SK-N-SH (cell line): ENCODE results near the gene EVL.

Experiments used
- CTCF ChIP-seq: fragments of 200-600 bp; sonication (generic); IDR thresholded peaks from 2 replicates; pipeline ENCODE4 v1.6.1; 2017; ENCODE audit warnings: antibody characterized with exemption, mild to moderate bottlenecking, moderate library complexity
- ELF1 ChIP-seq: IDR thresholded peaks from 2 replicates; pipeline ENCODE4 v1.4.0; 2012
- EP300 ChIP-seq, 2 experiments: IDR thresholded peaks; 2 replicates each; pipeline versions ENCODE4 v1.4.0 to v1.6.1; 2012; ENCODE audit warnings: borderline replicate concordance in 1 of 2, low read depth in 1 of 2, low read length in 1 of 2
- EZH2phosphoT487 ChIP-seq: fragments of 200-600 bp; sonication (generic); IDR thresholded peaks from 2 replicates; pipeline ENCODE4 v1.6.1; 2017; ENCODE audit warnings: low read depth, mixed run types, mild to moderate bottlenecking, antibody characterized with exemption, moderate library complexity, borderline replicate concordance
- FOSL2 ChIP-seq: IDR thresholded peaks from 2 replicates; pipeline ENCODE4 v1.4.0; 2012; ENCODE audit warnings: low read depth, mild to moderate bottlenecking, moderate library complexity, borderline replicate concordance
- GABPA ChIP-seq: IDR thresholded peaks from 2 replicates; pipeline ENCODE4 v1.4.0; 2012; ENCODE audit warnings: low read depth, mild to moderate bottlenecking
- MXI1 ChIP-seq: IDR thresholded peaks from 2 replicates; pipeline ENCODE4 v1.6.1; 2012; ENCODE audit warnings: mild to moderate bottlenecking, low read depth, low read length, improper control_type of control experiment
- RCOR1 ChIP-seq: fragments of 150-350 bp; IDR thresholded peaks from 2 replicates; pipeline ENCODE4 v1.6.1; 2017; ENCODE audit warnings: antibody characterized with exemption, low read length
- REST ChIP-seq: IDR thresholded peaks from 2 replicates; pipeline ENCODE4 v1.6.1; 2012; ENCODE audit warnings: mild to moderate bottlenecking, low read depth, low read length, moderate library complexity
- SIN3A ChIP-seq: IDR thresholded peaks from 2 replicates; pipeline ENCODE4 v1.6.1; 2012; ENCODE audit warnings: low read depth, mild to moderate bottlenecking, low read length, moderate library complexity, borderline replicate concordance
- TAF1 ChIP-seq: IDR thresholded peaks from 2 replicates; pipeline ENCODE4 v1.6.1; 2012; ENCODE audit warnings: low read depth, mild to moderate bottlenecking, low read length, moderate library complexity, borderline replicate concordance
- USF2 ChIP-seq: fragments of 150-350 bp; IDR thresholded peaks from 2 replicates; pipeline ENCODE4 v1.6.1; 2017; ENCODE audit warnings: antibody characterized with exemption, low read length, low read depth, borderline replicate concordance
- YY1 ChIP-seq: IDR thresholded peaks from 2 replicates; pipeline ENCODE4 v1.4.0; 2012; ENCODE audit warnings: low read depth, mild to moderate bottlenecking
- ZBTB33 ChIP-seq: IDR thresholded peaks from 2 replicates; pipeline ENCODE4 v1.4.0; 2012; ENCODE audit warnings: low read depth, borderline replicate concordance

- TF ChIP-seq EZH2phosphoT487 (no peak), CTCF (no peak), GABPA (no peak), REST (no peak), ZBTB33 (no peak), ELF1 (no peak), TAF1 (no peak), USF2 (no peak), YY1 (no peak), MXI1 (no peak), RCOR1 (no peak), SIN3A (no peak), EP300 (IDR thresholded peaks at IDR 0.05; ENCODE audit: borderline replicate concordance in 1 of 2, low read depth in 1 of 2, low read length in 1 of 2) (no peak), FOSL2 (no peak)
Observed at GRCh38 chr14:100084591-100084990, 19.4 kb downstream of the EVL start.
